HG03432 (cell line): ENCODE results near the gene ZNF143.
A peak's percentile ranks its signal among the peaks of the same experiment; 100 is the strongest.

Experiments used
- ATAC-seq: cut with Tn5 transposase; IDR thresholded peaks from one replicate; pipeline ENCODE4 v1.9.1; 2021; ENCODE audit warnings: mild to moderate bottlenecking, moderate library complexity; ENCODE audit not compliant: unreplicated experiment

The ZNF143 gene

DNA sequence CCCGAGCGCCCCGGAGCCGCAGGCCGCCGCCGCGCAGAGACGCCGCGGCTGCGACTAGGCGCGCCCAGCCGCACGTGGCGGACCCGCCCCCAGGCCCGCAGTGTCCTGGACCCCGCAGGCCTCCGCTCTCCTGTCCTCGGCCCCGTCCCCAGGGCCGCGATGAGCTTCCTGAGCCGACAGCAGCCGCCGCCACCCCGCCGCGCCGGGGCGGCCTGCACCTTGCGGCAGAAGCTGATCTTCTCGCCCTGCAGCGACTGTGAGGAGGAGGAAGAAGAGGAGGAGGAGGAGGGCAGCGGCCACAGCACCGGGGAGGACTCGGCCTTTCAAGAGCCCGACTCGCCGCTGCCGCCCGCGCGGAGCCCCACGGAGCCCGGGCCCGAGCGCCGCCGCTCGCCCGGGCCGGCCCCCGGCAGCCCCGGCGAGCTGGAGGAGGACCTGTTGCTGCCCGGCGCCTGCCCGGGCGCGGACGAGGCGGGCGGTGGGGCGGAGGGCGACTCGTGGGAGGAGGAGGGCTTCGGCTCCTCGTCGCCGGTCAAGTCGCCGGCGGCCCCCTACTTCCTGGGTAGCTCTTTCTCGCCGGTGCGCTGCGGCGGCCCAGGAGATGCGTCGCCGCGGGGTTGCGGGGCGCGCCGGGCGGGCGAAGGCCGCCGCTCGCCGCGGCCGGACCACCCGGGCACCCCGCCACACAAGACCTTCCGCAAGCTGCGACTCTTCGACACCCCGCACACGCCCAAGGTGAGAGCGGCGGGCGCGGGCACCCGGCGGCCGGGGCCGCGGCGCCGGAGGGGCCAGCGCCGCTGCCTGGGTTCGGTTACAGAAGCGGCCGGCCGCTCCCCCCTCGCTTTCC, 113.2 kb downstream of the ZNF143 start:
- peak; percentile 30 for ATAC-seq

GRCh38 chr11:9574622-9575259, 113.9 kb downstream of the ZNF143 start:
- ATAC-seq, result no peak

DNA sequence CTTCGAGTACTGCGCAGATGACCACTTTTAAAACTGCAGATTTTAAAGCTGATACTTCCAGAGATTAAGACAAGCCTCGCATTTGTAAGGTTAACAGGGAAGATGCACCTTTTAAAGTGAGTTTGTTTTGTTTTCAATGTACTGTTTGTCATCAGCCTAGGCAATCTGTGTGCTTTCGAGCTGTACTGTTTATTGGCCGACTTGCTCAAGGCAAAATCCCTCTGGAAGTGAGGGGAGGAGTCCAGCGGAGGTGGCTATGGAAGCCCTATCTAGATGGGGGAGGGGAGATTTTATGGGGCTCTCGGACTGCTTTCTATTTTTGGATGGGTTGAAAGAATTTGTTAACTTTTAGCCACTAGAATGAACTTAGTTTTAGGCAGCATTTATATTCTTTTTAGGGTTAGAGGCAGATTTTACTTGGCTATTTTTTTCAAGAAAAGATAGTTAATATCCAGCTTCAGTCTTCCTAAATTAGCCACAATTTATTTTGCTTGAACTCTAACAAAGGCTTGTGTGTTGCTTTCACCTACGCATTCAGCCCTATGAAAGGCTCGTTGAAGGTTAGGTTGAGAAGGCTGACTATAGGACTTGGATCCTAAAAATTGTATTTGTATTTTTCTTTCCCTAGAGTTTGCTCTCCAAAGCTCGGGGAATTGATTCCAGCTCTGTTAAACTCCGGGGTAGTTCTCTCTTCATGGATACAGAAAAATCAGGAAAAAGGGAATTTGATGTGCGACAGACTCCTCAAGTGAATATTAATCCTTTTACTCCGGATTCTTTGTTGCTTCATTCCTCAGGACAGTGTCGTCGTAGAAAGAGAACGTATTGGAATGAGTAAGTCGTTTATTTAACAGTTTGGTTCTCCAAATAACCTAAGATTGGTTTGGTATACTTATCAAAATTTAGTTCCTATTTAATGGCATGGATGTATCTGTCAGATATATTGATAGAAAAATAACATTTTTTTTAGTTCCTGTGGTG, 114.7 kb downstream of the ZNF143 start:
- no peak for ATAC-seq

- ATAC-seq, result no peak
Observed at GRCh38 chr11:9576701-9577381, 116.0 kb downstream of the ZNF143 start.

GRCh38 chr11:9577556-9577955, 116.7 kb downstream of the ZNF143 start:
- no peak for ATAC-seq
